ENCODE results near the gene MGAT5B.
A peak's percentile ranks its signal among the peaks of the same experiment; 100 is the strongest.
"Not testable (repeated sequence)": the region's sequence is repeated elsewhere in the genome, so short reads cannot be mapped to it uniquely, and the experiment has no call there.

MGAT5B gene

GRCh38 chr17:76967762-76968161 lies 99.6 kb downstream of the MGAT5B start:
- DNase-seq: no peak
- Histone ChIP-seq H2AFZ (ENCODE audit: insufficient read depth, low read length, poor library complexity) (no peak overlapping the region), H2BK12ac (ENCODE audit: low read length) (no peak overlapping the region), H3K9ac (ENCODE audit: low read length) (no peak overlapping the region), H3K18ac (ENCODE audit: low read length) (no peak overlapping the region), H4K91ac (ENCODE audit: low read depth, low read length) (no peak overlapping the region), H4K8ac (ENCODE audit: low read depth, low read length) (no peak overlapping the region), H3K4me2 (ENCODE audit: low read length) (no peak overlapping the region), H3K9me3 (ENCODE audit: insufficient read depth, low read depth, low read length) (peaks cover 8% of the 10 kb centered on the region), H3K4me1 (ENCODE audit: control insufficient read depth in 1 of 2, insufficient read depth in 2 of 2, low read length in 2 of 2) (peaks cover 3 to 9% of the 10 kb centered on the region in 2 experiments), H3K27me3 (ENCODE audit: insufficient read depth, low read length) (peaks cover 17% of the 10 kb centered on the region), H4K12ac (ENCODE audit: low read depth, low read length) (no peak overlapping the region), H2BK120ac (ENCODE audit: insufficient read depth, low read length, poor library complexity) (no peak overlapping the region), H3K79me2 (ENCODE audit: control insufficient read depth, insufficient read depth, low read length, poor library complexity) (no peaks in the 10 kb centered on the region), H3K36me3 (ENCODE audit: control insufficient read depth in 1 of 2, insufficient read depth in 2 of 2, low read length in 2 of 2) (no peaks in the 10 kb centered on the region), H3K23ac (ENCODE audit: low read length) (no peak overlapping the region), H3K4ac (ENCODE audit: low read depth, low read length) (no peak overlapping the region), H3K14ac (ENCODE audit: low read length) (no peak overlapping the region), H3K79me1 (ENCODE audit: low read length) (no peaks in the 10 kb centered on the region), H3K4me3 (ENCODE audit: low read depth, low read length) (no peak overlapping the region), H2AK5ac (ENCODE audit: low read length) (no peak overlapping the region), H2BK5ac (ENCODE audit: low read depth, low read length, poor library complexity) (no peak overlapping the region), H3K27ac (ENCODE audit: low read depth, low read length) (no peak overlapping the region)
- no CpG with 5 or more reads among the region's 4 CpGs for WGBS (ENCODE audit: extremely low coverage, insufficient coverage, insufficient read length)

- Histone ChIP-seq H4K91ac (ENCODE audit: low read depth, low read length) (no peak overlapping the region), H3K27me3 (ENCODE audit: insufficient read depth, low read length) (peaks cover 17% of the 10 kb centered on the region), H2BK120ac (ENCODE audit: insufficient read depth, low read length, poor library complexity) (no peak overlapping the region), H3K4me1 (ENCODE audit: control insufficient read depth in 1 of 2, insufficient read depth in 2 of 2, low read length in 2 of 2) (peaks cover 3 to 9% of the 10 kb centered on the region in 2 experiments), H3K18ac (ENCODE audit: low read length) (no peak overlapping the region), H3K9me3 (ENCODE audit: insufficient read depth, low read depth, low read length) (peaks cover 5% of the 10 kb centered on the region), H2AFZ (ENCODE audit: insufficient read depth, low read length, poor library complexity) (no peak overlapping the region), H3K4me3 (ENCODE audit: low read depth, low read length) (no peak overlapping the region), H2BK5ac (ENCODE audit: low read depth, low read length, poor library complexity) (no peak overlapping the region), H3K23ac (ENCODE audit: low read length) (no peak overlapping the region), H3K27ac (ENCODE audit: low read depth, low read length) (no peak overlapping the region), H2BK12ac (ENCODE audit: low read length) (no peak overlapping the region), H3K79me1 (ENCODE audit: low read length) (no peaks in the 10 kb centered on the region), H3K4ac (ENCODE audit: low read depth, low read length) (no peak overlapping the region), H3K79me2 (ENCODE audit: control insufficient read depth, insufficient read depth, low read length, poor library complexity) (no peaks in the 10 kb centered on the region), H3K9ac (ENCODE audit: low read length) (no peak overlapping the region), H2AK5ac (ENCODE audit: low read length) (no peak overlapping the region), H3K14ac (ENCODE audit: low read length) (no peak overlapping the region), H4K8ac (ENCODE audit: low read depth, low read length) (no peak overlapping the region), H3K36me3 (ENCODE audit: control insufficient read depth in 1 of 2, insufficient read depth in 2 of 2, low read length in 2 of 2) (no peaks in the 10 kb centered on the region), H4K12ac (ENCODE audit: low read depth, low read length) (no peak overlapping the region), H3K4me2 (ENCODE audit: low read length) (peak overlapping the region; percentile 83)
- WGBS (ENCODE audit: extremely low coverage, insufficient coverage, insufficient read length): no CpG with 5 or more reads among the region's 45 CpGs
- peak; percentile 52 to 62 for DNase-seq
Measured at GRCh38 chr17:76968707-76969597, 100.7 kb downstream of the MGAT5B start.

- Histone ChIP-seq H3K4me1 (ENCODE audit: control insufficient read depth in 1 of 2, insufficient read depth in 2 of 2, low read length in 2 of 2) (peaks cover 3 to 9% of the 10 kb centered on the region in 2 experiments), H3K27me3 (ENCODE audit: insufficient read depth, low read length) (peaks cover 17% of the 10 kb centered on the region), H4K91ac (ENCODE audit: low read depth, low read length) (no peak overlapping the region), H2AFZ (ENCODE audit: insufficient read depth, low read length, poor library complexity) (no peak overlapping the region), H4K8ac (ENCODE audit: low read depth, low read length) (no peak overlapping the region), H2BK5ac (ENCODE audit: low read depth, low read length, poor library complexity) (no peak overlapping the region), H3K4ac (ENCODE audit: low read depth, low read length) (no peak overlapping the region), H3K4me3 (ENCODE audit: low read depth, low read length) (no peak overlapping the region), H3K9me3 (ENCODE audit: insufficient read depth, low read depth, low read length) (peaks cover 3% of the 10 kb centered on the region), H2AK5ac (ENCODE audit: low read length) (no peak overlapping the region), H3K23ac (ENCODE audit: low read length) (no peak overlapping the region), H3K14ac (ENCODE audit: low read length) (no peak overlapping the region), H3K27ac (ENCODE audit: low read depth, low read length) (no peak overlapping the region), H3K79me2 (ENCODE audit: control insufficient read depth, insufficient read depth, low read length, poor library complexity) (no peaks in the 10 kb centered on the region), H3K18ac (ENCODE audit: low read length) (no peak overlapping the region), H4K12ac (ENCODE audit: low read depth, low read length) (no peak overlapping the region), H2BK12ac (ENCODE audit: low read length) (no peak overlapping the region), H3K36me3 (ENCODE audit: control insufficient read depth in 1 of 2, insufficient read depth in 2 of 2, low read length in 2 of 2) (no peaks in the 10 kb centered on the region), H3K9ac (ENCODE audit: low read length) (no peak overlapping the region), H2BK120ac (ENCODE audit: insufficient read depth, low read length, poor library complexity) (no peak overlapping the region), H3K4me2 (ENCODE audit: low read length) (peak overlapping the region; percentile 83), H3K79me1 (ENCODE audit: low read length) (no peaks in the 10 kb centered on the region)
- peak; percentile 19 to 33 for DNase-seq
- WGBS (ENCODE audit: extremely low coverage, insufficient coverage, insufficient read length): no CpG with 5 or more reads among the region's 13 CpGs
Measured at GRCh38 chr17:76969598-76970172, 101.5 kb downstream of the MGAT5B start.

- not testable (repeated sequence) for H3K4ac ChIP-seq (ENCODE audit: low read depth, low read length); H4K12ac ChIP-seq (ENCODE audit: low read depth, low read length); H2AFZ ChIP-seq (ENCODE audit: insufficient read depth, low read length, poor library complexity); H3K79me1 ChIP-seq (ENCODE audit: low read length); H2AK5ac ChIP-seq (ENCODE audit: low read length); H3K14ac ChIP-seq (ENCODE audit: low read length); H3K9ac ChIP-seq (ENCODE audit: low read length); H4K91ac ChIP-seq (ENCODE audit: low read depth, low read length); H3K27ac ChIP-seq (ENCODE audit: low read depth, low read length); H2BK120ac ChIP-seq (ENCODE audit: insufficient read depth, low read length, poor library complexity); H3K4me2 ChIP-seq (ENCODE audit: low read length); H4K8ac ChIP-seq (ENCODE audit: low read depth, low read length); H3K4me3 ChIP-seq (ENCODE audit: low read depth, low read length); H3K9me3 ChIP-seq (ENCODE audit: insufficient read depth, low read depth, low read length); H3K79me2 ChIP-seq (ENCODE audit: control insufficient read depth, insufficient read depth, low read length, poor library complexity); H3K36me3 ChIP-seq (ENCODE audit: control insufficient read depth in 1 of 2, insufficient read depth in 2 of 2, low read length in 2 of 2); H3K23ac ChIP-seq (ENCODE audit: low read length); H3K18ac ChIP-seq (ENCODE audit: low read length); H3K4me1 ChIP-seq (ENCODE audit: control insufficient read depth in 1 of 2, insufficient read depth in 2 of 2, low read length in 2 of 2); H2BK5ac ChIP-seq (ENCODE audit: low read depth, low read length, poor library complexity); H2BK12ac ChIP-seq (ENCODE audit: low read length)
- peak in 1 of 2 donors; percentile 11 for DNase-seq
- no CpG with 5 or more reads among the region's 5 CpGs for WGBS (ENCODE audit: extremely low coverage, insufficient coverage, insufficient read length)
- H3K27me3 ChIP-seq (ENCODE audit: insufficient read depth, low read length): peaks cover 17% of the 10 kb centered on the region
Measured at GRCh38 chr17:76970228-76970627, 102.0 kb downstream of the MGAT5B start.
